HG03378 (cell line): ENCODE measurements around the gene RPS6KB2.
"Not testable (repeated sequence)": the region's sequence is repeated elsewhere in the genome, so short reads cannot be mapped to it uniquely, and the experiment has no call there.

Experiments used
- ATAC-seq: cut with Tn5 transposase; IDR thresholded peaks from one replicate; pipeline ENCODE4 v1.9.1; 2021; ENCODE audit warnings: mild to moderate bottlenecking, moderate library complexity; ENCODE audit not compliant: unreplicated experiment

The RPS6KB2 gene

GRCh38 chr11:67465189-67465510 is 36.9 kb downstream of the RPS6KB2 start:
- ATAC-seq = no peak

GRCh38 chr11:67465530-67465929 is 37.2 kb downstream of the RPS6KB2 start:
- ATAC-seq = not testable (repeated sequence)

GRCh38 chr11:67466367-67466766 is 38.1 kb downstream of the RPS6KB2 start:
- no peak for ATAC-seq

- no peak for ATAC-seq
These were observed 38.9 kb downstream of the RPS6KB2 start for GRCh38 chr11:67466962-67467771.

GRCh38 chr11:67468056-67468455 is 39.8 kb downstream of the RPS6KB2 start:
- ATAC-seq = no peak

GRCh38 chr11:67468456-67468758 is 40.1 kb downstream of the RPS6KB2 start:
- peak; percentile 2 for ATAC-seq

- peak; percentile 49 for ATAC-seq
These were observed 40.6 kb downstream of the RPS6KB2 start, which contains the start of gene TMEM134 for GRCh38 chr11:67468759-67469507. TMEM134 (minus strand) TSS chr11:67469251; CDS start chr11:67469192, 59 bp downstream.

GRCh38 chr11:67469508-67469811 is 41.2 kb downstream of the RPS6KB2 start:
- peak; percentile 19 for ATAC-seq

GRCh38 chr11:67470337-67471002 is 42.2 kb downstream of the RPS6KB2 start:
- no peak for ATAC-seq

- no peak for ATAC-seq
These were observed 44.6 kb downstream of the RPS6KB2 start for GRCh38 chr11:67472882-67473281.

GRCh38 chr11:67476692-67477091 is 48.4 kb downstream of the RPS6KB2 start:
- ATAC-seq = not testable (repeated sequence)

GRCh38 chr11:67477344-67478050 is 49.2 kb downstream of the RPS6KB2 start:
- ATAC-seq = not testable (repeated sequence)

- ATAC-seq = no peak
These were observed 54.1 kb downstream of the RPS6KB2 start for GRCh38 chr11:67482275-67482826.

GRCh38 chr11:67482827-67483798 is 54.8 kb downstream of the RPS6KB2 start, which contains the start of gene AIP:
AIP (plus strand) TSS chr11:67483026; CDS start chr11:67483159, 133 bp downstream.
- ATAC-seq = peak; percentile 53

GRCh38 chr11:67483831-67484665 is 55.8 kb downstream of the RPS6KB2 start:
- no peak for ATAC-seq

GRCh38 chr11:67484847-67485311 is 56.6 kb downstream of the RPS6KB2 start:
- ATAC-seq = no peak
